GM10266 (cell line): Measurements from ENCODE around the gene SLFN12L.
A peak's percentile ranks its signal among the peaks of the same experiment; 100 is the strongest.

Experiments used
- DNase-seq: peaks from one replicate; pipeline ENCODE4 v3.0.0; 2012; ENCODE audit errors: extremely low spot score
- CTCF ChIP-seq: IDR thresholded peaks from 2 replicates; pipeline ENCODE4 v1.5.1; 2012; ENCODE audit warnings: mild to moderate bottlenecking, low read depth; ENCODE audit not compliant: control insufficient read depth, insufficient read depth; ENCODE audit errors: missing control alignments

Gene SLFN12L

GRCh38 chr17:35448214-35448898 is 89.1 kb downstream of the SLFN12L start, which contains the start of gene SLFN13:
Gene SLFN13 (minus strand): TSS chr17:35448766. CDS start chr17:35445680, 3,086 bp downstream.
- TF ChIP-seq CTCF, result no peak

GRCh38 chr17:35447499-35447898 is 90.0 kb downstream of the SLFN12L start:
- TF ChIP-seq CTCF, result no peak
- DNase-seq, result no peak

More at GRCh38 chr17:35448214-35448898, 89.1 kb downstream of the SLFN12L start, which contains the start of gene SLFN13:
- DNase-seq, result peak; percentile 81

- TF ChIP-seq CTCF, result no peak
- no peak for DNase-seq
Observed at GRCh38 chr17:35438433-35438832, 99.0 kb downstream of the SLFN12L start.

GRCh38 chr17:35433075-35433894 is 104.2 kb downstream of the SLFN12L start:
- DNase-seq, result peak; percentile 51
- peak; percentile 22 for TF ChIP-seq CTCF

- DNase-seq, result peak; percentile 73
Observed at GRCh38 chr17:35432176-35433074, 105.1 kb downstream of the SLFN12L start, which contains the start of gene SLFN12. Gene SLFN12 (minus strand): TSS chr17:35432500. CDS start chr17:35423028, 9,472 bp downstream.

GRCh38 chr17:35429702-35430101 is 107.8 kb downstream of the SLFN12L start:
- no peak for TF ChIP-seq CTCF
- DNase-seq, result no peak

More at GRCh38 chr17:35432176-35433074, 105.1 kb downstream of the SLFN12L start, which contains the start of gene SLFN12:
- no peak for TF ChIP-seq CTCF
